T-cell (primary cell): ENCODE results near the gene ADAM11. TPM values are rescaled to one million over a fixed set of nuclear protein-coding genes. Genes with fewer than 3 reads are reported as not detected.

Experiments
- ATAC-seq, 4 experiments: fragments of 200-7000 bp in 3 of 4; fragments of 150-1000 bp in 1 of 4; cut with Tn5 transposase; replicated peaks in 1 of 4; 1 replicate in 3 of 4; 2 replicates in 1 of 4; pipeline ENCODE4 v1.10.0; 2021; ENCODE audit warnings: moderate library complexity in 3 of 4, mild to moderate bottlenecking in 2 of 4, moderate number of reproducible peaks in 1 of 4
- CTCF ChIA-PET, 2 donors: fragments of 300-600 bp; sonication (Branson Sonifier 250); formaldehyde crosslinking; loops; one replicate each; lab custom pipeline; 2022; ENCODE audit warnings: antibody characterized with exemption in 2 of 2; lab: Charles Lee
- POLR2A ChIA-PET, 2 donors: fragments of 300-600 bp; sonication (Branson Sonifier 250); formaldehyde crosslinking; loops; one replicate each; lab custom pipeline; 2022; ENCODE audit warnings: antibody characterized with exemption in 2 of 2; lab: Charles Lee
- DNase-seq, 35 experiments: peaks; one replicate each; pipeline versions ENCODE4 v3.0.0 to v3.0.0-alpha.2; 2013 to 2023
- H3K27ac ChIP-seq: one replicate; pipeline ENCODE4 v1.5.1; 2013; ENCODE audit warnings: low read length
- H3K27me3 ChIP-seq, 2 experiments: replicated peaks in 1 of 2; 1 replicate in 1 of 2; 2 replicates in 1 of 2; pipeline versions ENCODE4 v1.6.1 to v1.7.0; 2013; ENCODE audit warnings: low read length in 1 of 2, mixed read lengths in 1 of 2; ENCODE audit not compliant: control insufficient read depth in 2 of 2, insufficient read depth in 2 of 2; ENCODE audit errors: extremely low read depth in 1 of 2
- H3K36me3 ChIP-seq, 2 donors: 1 replicate in 1 of 2; 2 replicates in 1 of 2; pipeline versions ENCODE4 v1.6.1 to v1.7.0; 2013; ENCODE audit warnings: low read length in 1 of 2; ENCODE audit not compliant: control insufficient read depth in 2 of 2, insufficient read depth in 1 of 2; ENCODE audit errors: extremely low read depth in 1 of 2
- H3K4me1 ChIP-seq, 2 experiments: 1 replicate in 1 of 2; 2 replicates in 1 of 2; pipeline versions ENCODE4 v1.6.1 to v1.7.0; 2013; ENCODE audit warnings: low read length in 2 of 2, mixed read lengths in 1 of 2; ENCODE audit not compliant: insufficient read depth in 2 of 2, control insufficient read depth in 1 of 2; ENCODE audit errors: extremely low read depth in 1 of 2
- H3K4me3 ChIP-seq, 2 donors: 1 replicate in 1 of 2; 2 replicates in 1 of 2; pipeline versions ENCODE4 v1.5.1 to v1.7.0; 2013; ENCODE audit warnings: mild to moderate bottlenecking in 2 of 2, low read length in 1 of 2, moderate library complexity in 1 of 2; ENCODE audit not compliant: control insufficient read depth in 1 of 2; ENCODE audit errors: extremely low read depth in 1 of 2
- H3K9me3 ChIP-seq: 2 replicates; pipeline ENCODE4 v1.7.0; 2013
- H3K27ac Mint-ChIP-seq, 2 donors: one replicate each; pipeline ENCODE4 v1.8.0; 2020 to 2021; ENCODE audit warnings: mild to moderate bottlenecking in 2 of 2, mixed read lengths in 2 of 2
- H3K27me3 Mint-ChIP-seq, 2 donors: one replicate each; pipeline ENCODE4 v1.8.0; 2021 to 2022; ENCODE audit warnings: mixed read lengths in 2 of 2
- H3K36me3 Mint-ChIP-seq: one replicate; pipeline ENCODE4 v1.8.0; 2021; ENCODE audit warnings: mixed read lengths
- H3K4me1 Mint-ChIP-seq, 3 donors: one replicate each; pipeline ENCODE4 v1.8.0; 2020 to 2022; ENCODE audit warnings: mixed read lengths in 3 of 3, mild to moderate bottlenecking in 1 of 3
- H3K4me3 Mint-ChIP-seq, 3 donors: one replicate each; pipeline ENCODE4 v1.8.0; 2020 to 2022; ENCODE audit warnings: mild to moderate bottlenecking in 3 of 3, mixed read lengths in 3 of 3, moderate library complexity in 3 of 3
- H3K9me3 Mint-ChIP-seq, 3 donors: one replicate each; pipeline ENCODE4 v1.8.0; 2020 to 2022; ENCODE audit warnings: mixed read lengths in 3 of 3
- WGBS: methylation state at CpG from one replicate; pipeline ENCODE4 v1.1.5; 2013; ENCODE audit warnings: missing lambda C conversion rate; ENCODE audit not compliant: insufficient coverage; 5-methylcytosine and 5-hydroxymethylcytosine counted together
- total RNA-seq, 35 experiments: library from RNA in 6 of 35; stranded (reverse) in 6 of 35; fragments of 120-200 nt in 1 of 35; gene quantifications; one replicate each; pipeline versions ENCODE4 v1.2.1 to v1.2.4 and lab custom pipeline; 2013 to 2026

The ADAM11 gene
- total RNA-seq, 5 donors from 2014 or later (not counting 1 experiment from before 2014, with no cell fraction given): 0.43 to 1.0 (median 0.68) TPM

DNA sequence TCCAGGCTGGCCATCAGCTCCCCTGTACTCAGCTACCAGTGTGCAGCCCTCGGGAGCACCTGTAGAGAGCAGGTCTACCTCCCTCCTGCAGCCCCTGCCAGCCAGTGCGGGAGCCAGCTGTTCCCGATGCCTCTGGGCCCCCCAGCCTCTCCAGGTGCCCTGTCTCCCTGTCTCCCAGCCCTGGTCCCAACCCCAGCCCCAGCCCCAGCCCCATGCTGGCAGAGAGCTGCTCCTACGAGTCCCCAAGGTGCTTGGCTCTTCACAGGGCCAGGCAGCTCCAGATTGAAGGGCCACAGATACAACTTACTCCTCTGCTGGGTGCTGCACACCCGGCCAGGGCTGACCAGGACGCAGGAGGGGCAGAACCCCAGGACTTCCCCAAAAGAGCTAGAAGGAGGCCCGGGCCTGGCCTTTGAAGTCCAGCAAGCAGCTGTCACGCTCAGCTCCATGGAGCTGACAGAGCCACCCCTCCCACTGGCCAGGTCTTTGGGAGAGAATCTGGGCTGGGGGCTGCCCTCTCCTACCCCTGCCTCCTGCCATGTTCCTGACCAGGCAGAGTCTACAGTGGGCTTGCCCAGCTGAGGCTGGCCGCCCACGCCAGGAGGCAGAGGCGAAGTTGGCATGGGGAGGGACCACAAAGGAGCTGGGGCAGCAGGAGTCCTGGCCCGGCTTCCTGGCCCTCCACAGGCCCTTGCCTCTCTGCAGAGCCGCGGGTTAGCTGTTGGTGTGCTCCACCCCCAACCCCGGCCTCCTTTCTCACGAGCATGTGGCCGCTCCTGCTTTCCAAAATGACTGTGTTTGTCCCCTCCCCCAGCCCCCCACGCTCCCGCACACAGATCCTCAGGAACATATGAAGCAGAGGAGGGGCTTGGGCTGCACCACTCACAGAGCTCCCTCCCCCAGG is 9.5 kb upstream of the ADAM11 start:
- H3K27me3 ChIP-seq: peaks cover 0 to 7% of the 10 kb centered on the region in 2 experiments
- no peak overlapping the region for H3K27ac Mint-ChIP-seq
- no peak overlapping the region for H3K4me3 ChIP-seq
- DNase-seq (no peak), ATAC-seq (no peak)
- H3K36me3 Mint-ChIP-seq: peaks cover 14% of the 10 kb centered on the region
- H3K9me3 Mint-ChIP-seq: no peaks in the 10 kb centered on the region
- no peaks in the 10 kb centered on the region for H3K4me1 ChIP-seq
- CTCF ChIA-PET: no interaction called here
- H3K27me3 Mint-ChIP-seq: no peaks in the 10 kb centered on the region
- H3K9me3 ChIP-seq: no peaks in the 10 kb centered on the region
- H3K4me1 Mint-ChIP-seq: no peaks in the 10 kb centered on the region
- POLR2A ChIA-PET: no interaction called here
- H3K36me3 ChIP-seq: peaks cover 3% of the 10 kb centered on the region in 2 donors
- no peak overlapping the region for H3K4me3 Mint-ChIP-seq
- 96% methylated on average over 17 of the region's 19 CpGs for WGBS
- no peak overlapping the region for H3K27ac ChIP-seq

DNA sequence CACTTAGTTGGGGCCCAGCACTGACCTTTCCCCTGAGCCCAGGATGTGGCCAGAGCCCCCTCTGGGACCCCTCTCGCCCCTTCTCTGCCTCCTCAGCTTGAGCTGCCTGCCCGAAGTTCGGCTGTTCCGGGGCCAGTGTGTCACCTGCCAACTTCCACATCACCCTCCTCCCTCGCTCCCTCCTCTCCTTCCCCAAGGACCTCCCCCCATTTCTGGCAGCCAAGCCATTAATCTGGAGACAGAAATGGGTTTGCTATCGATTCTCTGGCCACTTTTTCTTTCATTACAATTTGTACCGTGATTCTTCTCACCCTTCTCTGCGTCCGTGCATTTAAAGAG is 8.8 kb upstream of the ADAM11 start:
- no peaks in the 10 kb centered on the region for H3K4me1 ChIP-seq
- WGBS: 100% methylated on average over 4 of the region's 9 CpGs
- DNase-seq (no peak), ATAC-seq (no peak)
- H3K36me3 Mint-ChIP-seq: peaks cover 14% of the 10 kb centered on the region
- H3K27me3 ChIP-seq: peaks cover 0 to 7% of the 10 kb centered on the region in 2 experiments
- POLR2A ChIA-PET: no interaction called here
- CTCF ChIA-PET: no interaction called here
- no peaks in the 10 kb centered on the region for H3K9me3 ChIP-seq
- H3K4me3 Mint-ChIP-seq: no peak overlapping the region
- H3K4me1 Mint-ChIP-seq: no peaks in the 10 kb centered on the region
- peaks cover 3% of the 10 kb centered on the region in 2 donors for H3K36me3 ChIP-seq
- H3K4me3 ChIP-seq: no peak overlapping the region
- no peaks in the 10 kb centered on the region for H3K27me3 Mint-ChIP-seq
- H3K9me3 Mint-ChIP-seq: no peaks in the 10 kb centered on the region
- H3K27ac Mint-ChIP-seq: no peak overlapping the region
- no peak overlapping the region for H3K27ac ChIP-seq

DNA sequence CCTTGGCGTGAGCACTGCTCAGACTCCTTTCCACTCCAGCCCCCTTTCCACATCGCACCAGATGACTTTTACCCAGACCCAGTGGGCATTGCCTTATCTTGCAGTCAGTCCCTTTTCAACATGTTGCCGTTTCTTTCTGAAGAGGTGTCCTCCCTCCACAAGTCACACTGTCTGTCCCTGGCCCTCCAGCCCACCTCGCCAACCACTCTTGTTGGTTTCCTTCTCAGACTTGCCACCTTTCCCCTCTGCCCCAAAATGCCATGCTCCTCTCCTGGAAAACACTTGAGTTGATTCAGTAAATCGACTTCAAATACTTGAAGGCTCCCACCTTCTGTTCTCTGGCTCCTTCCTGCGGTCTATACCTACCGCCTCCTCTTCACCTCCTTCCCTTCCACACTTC is 7.5 kb upstream of the ADAM11 start:
- no peak for DNase-seq
- Histone ChIP-seq H3K27me3 (peaks cover 0 to 9% of the 10 kb centered on the region in 2 experiments), H3K9me3 (no peaks in the 10 kb centered on the region), H3K4me1 (no peaks in the 10 kb centered on the region), H3K27ac (no peak overlapping the region), H3K4me3 (no peak overlapping the region), H3K36me3 (peaks cover 3% of the 10 kb centered on the region in 2 donors)
- ChIA-PET CTCF (no interaction called here), POLR2A (no interaction called here)
- Mint-ChIP-seq H3K36me3 (peaks cover 14% of the 10 kb centered on the region), H3K4me3 (no peak overlapping the region), H3K27me3 (no peaks in the 10 kb centered on the region), H3K4me1 (no peaks in the 10 kb centered on the region), H3K9me3 (no peaks in the 10 kb centered on the region), H3K27ac (no peak overlapping the region)
- WGBS: 89% methylated on average over 7 of the region's 7 CpGs
- ATAC-seq: no peak

DNA sequence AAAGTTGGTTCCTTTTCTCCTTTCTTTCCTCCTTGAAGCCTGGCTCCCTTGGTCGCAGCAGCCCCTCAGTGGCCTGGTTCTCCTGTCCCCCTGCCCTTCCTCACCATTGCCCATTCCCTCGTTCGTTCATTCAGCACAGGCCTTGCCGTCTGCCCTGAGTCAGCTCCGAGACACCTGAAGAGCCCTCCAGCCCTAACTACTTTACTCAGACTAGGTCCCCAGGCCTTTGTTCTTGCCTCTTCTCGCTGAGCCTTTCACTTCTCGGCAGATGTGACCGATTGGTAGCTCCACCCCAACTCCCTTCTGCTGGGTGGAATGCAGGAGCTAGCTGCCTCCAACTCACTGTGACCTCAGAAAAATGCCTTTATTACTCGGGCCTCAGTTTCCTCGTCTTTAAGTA is 7.0 kb upstream of the ADAM11 start:
- no peak overlapping the region for H3K27ac Mint-ChIP-seq

DNA sequence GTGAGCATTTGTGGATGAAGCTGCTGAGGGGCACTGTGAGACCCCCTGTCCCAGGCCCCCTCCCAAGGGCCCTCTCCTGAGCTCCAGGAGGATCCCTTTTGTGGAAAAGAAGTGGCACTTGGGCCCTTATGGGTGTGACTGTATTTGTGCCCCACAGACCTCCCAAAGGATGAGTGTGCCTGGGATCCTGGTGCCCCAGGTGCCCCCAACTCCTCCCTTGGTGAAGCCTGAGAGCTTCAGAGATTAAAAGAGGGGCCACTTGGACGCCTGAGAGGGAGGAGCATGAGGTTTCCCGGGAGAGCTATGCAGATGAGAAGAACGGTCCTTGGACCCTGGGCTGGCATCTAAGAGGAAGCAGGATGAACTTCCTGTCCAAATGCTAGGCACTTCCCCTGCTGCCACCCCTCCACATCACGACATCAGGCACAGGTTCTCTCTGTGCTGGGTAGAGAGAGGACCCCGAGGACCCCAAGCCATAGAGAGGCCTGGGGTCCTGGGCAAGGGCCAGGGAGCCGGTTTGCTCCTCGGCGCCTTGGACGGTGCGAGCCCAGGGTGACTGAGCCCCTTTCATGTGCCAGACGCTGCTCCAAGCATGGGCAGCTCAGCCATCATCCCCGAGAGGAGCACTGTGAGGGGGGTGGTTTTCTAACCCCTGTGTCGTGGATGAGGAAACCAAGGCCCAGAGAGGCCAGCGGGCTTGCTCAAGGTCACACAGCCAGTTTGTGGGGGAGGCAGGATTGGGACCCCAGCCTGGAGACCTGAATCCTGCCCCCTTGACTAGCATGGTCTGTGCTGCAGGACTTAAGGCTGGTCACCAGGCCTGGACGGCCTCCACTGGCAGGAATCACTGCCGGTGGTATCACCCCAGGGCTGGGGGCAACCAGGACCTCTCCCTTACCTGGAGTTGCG is 5.6 kb upstream of the ADAM11 start:
- DNase-seq: no peak
- 86% methylated on average over 13 of the region's 17 CpGs for WGBS
- no peak for ATAC-seq
- H3K27me3 Mint-ChIP-seq: peaks cover 7 to 14% of the 10 kb centered on the region in 2 donors
- no peak overlapping the region for H3K4me3 Mint-ChIP-seq
- H3K4me1 Mint-ChIP-seq: peaks cover 0 to 3% (median 1%) of the 10 kb centered on the region in 3 donors
- H3K4me1 ChIP-seq: peaks cover 0 to 1% of the 10 kb centered on the region in 2 experiments
- no peaks in the 10 kb centered on the region for H3K9me3 Mint-ChIP-seq
- no peak overlapping the region for H3K27ac Mint-ChIP-seq
- H3K36me3 Mint-ChIP-seq: peaks cover 14% of the 10 kb centered on the region
- H3K36me3 ChIP-seq: peaks cover 0 to 3% of the 10 kb centered on the region in 2 donors
- H3K27me3 ChIP-seq: peaks cover 0 to 25% of the 10 kb centered on the region in 2 experiments
- no peak overlapping the region for H3K4me3 ChIP-seq
- ChIA-PET POLR2A (no interaction called here), CTCF (no interaction called here)
- H3K9me3 ChIP-seq: no peaks in the 10 kb centered on the region
- no peak overlapping the region for H3K27ac ChIP-seq

More for the DNA sequence above, 7.0 kb upstream of the ADAM11 start:
- ChIA-PET POLR2A (no interaction called here), CTCF (no interaction called here)
- no peak overlapping the region for H3K4me3 Mint-ChIP-seq
- no peak overlapping the region for H3K27ac ChIP-seq
- H3K9me3 Mint-ChIP-seq: no peaks in the 10 kb centered on the region
- H3K4me3 ChIP-seq: no peak overlapping the region
- H3K36me3 Mint-ChIP-seq: peaks cover 14% of the 10 kb centered on the region
- H3K36me3 ChIP-seq: peaks cover 3% of the 10 kb centered on the region in 2 donors
- no peaks in the 10 kb centered on the region for H3K4me1 ChIP-seq
- WGBS: 91% methylated on average over 7 of the region's 10 CpGs
- no peaks in the 10 kb centered on the region for H3K4me1 Mint-ChIP-seq
- ATAC-seq (no peak), DNase-seq (no peak)
- peaks cover 0 to 11% of the 10 kb centered on the region in 2 experiments for H3K27me3 ChIP-seq
- H3K9me3 ChIP-seq: no peaks in the 10 kb centered on the region
- peaks cover 0 to under 1% of the 10 kb centered on the region in 2 donors for H3K27me3 Mint-ChIP-seq

DNA sequence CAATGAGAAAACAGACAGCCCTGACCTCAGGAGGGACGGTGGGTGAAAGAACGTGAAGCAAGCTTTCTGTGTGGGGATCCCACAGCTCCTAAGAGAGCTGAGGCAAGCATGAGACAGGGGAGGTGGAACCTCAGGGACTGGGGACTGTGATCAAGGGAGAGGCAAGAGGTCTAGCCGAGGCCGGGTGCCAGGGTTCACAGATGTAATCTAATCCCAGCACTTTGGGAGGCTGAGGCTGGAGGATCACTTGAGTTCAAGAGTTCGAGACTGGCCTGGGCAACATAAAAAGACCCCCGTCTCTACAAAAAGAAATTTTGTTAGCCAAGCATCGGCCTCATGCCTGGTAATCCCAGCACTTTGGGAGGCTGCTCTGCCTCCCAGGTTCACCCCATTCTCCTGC is 4.5 kb upstream of the ADAM11 start:
- H3K27me3 Mint-ChIP-seq: peaks cover 7 to 16% of the 10 kb centered on the region in 2 donors
- no peak overlapping the region for H3K27ac Mint-ChIP-seq
- H3K4me1 ChIP-seq: peaks cover 0 to 8% of the 10 kb centered on the region in 2 experiments
- ChIA-PET POLR2A (interaction anchor here in 1 of 2 donors (0.5 kb wide), 1 partner anchor 365 kb away, joined by 3 read pairs; no protein-coding TSS in a partner anchor), CTCF (no interaction called here)
- H3K27me3 ChIP-seq: peaks cover 0 to 32% of the 10 kb centered on the region in 2 experiments
- H3K9me3 ChIP-seq: no peaks in the 10 kb centered on the region
- no peaks in the 10 kb centered on the region for H3K36me3 ChIP-seq
- no peak for ATAC-seq
- no peak overlapping the region for H3K4me3 Mint-ChIP-seq
- no peak for DNase-seq
- no peak overlapping the region for H3K27ac ChIP-seq
- WGBS: 91% methylated on average over 7 of the region's 7 CpGs
- no peak overlapping the region for H3K4me3 ChIP-seq
- H3K36me3 Mint-ChIP-seq: peaks cover 14% of the 10 kb centered on the region
- H3K4me1 Mint-ChIP-seq: peaks cover 0 to 4% (median 2%) of the 10 kb centered on the region in 3 donors
- H3K9me3 Mint-ChIP-seq: no peaks in the 10 kb centered on the region
